ENCODE results near the gene PKP3. TPM values are rescaled to one million over a fixed set of nuclear protein-coding genes. Genes with fewer than 3 reads are reported as not detected.

The PKP3 gene
- total and polyA plus RNA-seq, 7 donors = 0.10 to 0.75 (median 0.15) TPM; not detected in 2

DNA sequence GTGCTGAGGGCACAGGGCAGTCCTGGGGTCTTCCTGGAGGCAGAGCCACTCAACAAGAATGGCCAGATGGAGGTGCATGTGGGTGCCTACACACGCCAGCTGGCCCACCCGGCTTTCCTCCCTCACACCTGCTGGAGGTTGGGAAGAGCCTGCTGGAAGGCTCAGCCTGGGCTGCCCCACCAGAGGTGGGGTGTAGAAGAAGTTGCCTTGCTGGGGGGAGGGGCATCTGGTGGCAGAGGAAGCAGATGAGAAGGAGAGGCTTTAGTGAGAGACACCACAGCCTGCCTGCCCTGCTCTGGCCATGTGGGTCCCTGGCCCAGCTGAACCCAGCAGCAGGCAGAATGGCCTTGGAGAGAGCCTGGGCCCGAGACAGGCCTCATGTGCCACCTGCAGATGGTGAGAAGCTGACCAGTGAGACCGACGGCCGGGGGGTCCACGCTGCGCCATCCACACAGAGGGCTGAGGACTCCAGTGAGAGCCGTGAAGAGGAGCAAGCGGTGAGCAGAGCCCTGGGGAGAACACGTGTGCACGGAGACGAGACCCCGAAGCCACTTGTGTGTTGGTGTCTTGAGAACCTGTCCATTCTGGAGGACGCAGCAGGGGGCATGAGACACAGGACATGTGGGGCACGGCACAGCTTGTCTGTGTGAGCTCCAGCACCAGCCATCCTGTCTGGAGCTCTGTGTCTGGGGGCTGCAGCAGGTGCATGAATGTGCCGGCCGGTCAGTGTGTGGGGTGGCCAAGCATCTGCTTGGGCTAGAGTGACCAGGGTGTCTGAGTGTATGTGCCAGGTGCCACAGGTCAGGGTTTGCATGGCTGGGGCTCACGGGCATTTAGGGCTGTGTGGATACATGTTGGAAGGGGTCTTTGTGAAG is 22.1 kb upstream of the PKP3 start:
- H3K4me3 ChIP-seq = no peak overlapping the region
- no peak overlapping the region for H3K27ac ChIP-seq
- ATAC-seq (no peak), DNase-seq (peak in 1 of 2 donors; percentile 48)
- intact Hi-C loops (cut with DNase I) = no loop called here
- 67 to 75% (median 68%) methylated on average over 19 of the region's 19 CpGs for WGBS, 3 donors
- no peaks in the 10 kb centered on the region for H3K4me1 ChIP-seq
- H3K36me3 ChIP-seq (ENCODE audit: insufficient read depth in 1 of 2, low read depth in 1 of 2) = no peaks in the 10 kb centered on the region
- H3K27me3 ChIP-seq (ENCODE audit: insufficient read depth in 3 of 3, low read length in 2 of 3) = peaks cover 0 to 40% (median 20%) of the 10 kb centered on the region in 3 donors
- H3K9me3 ChIP-seq = no peaks in the 10 kb centered on the region
- TF ChIP-seq, protein P1, sequence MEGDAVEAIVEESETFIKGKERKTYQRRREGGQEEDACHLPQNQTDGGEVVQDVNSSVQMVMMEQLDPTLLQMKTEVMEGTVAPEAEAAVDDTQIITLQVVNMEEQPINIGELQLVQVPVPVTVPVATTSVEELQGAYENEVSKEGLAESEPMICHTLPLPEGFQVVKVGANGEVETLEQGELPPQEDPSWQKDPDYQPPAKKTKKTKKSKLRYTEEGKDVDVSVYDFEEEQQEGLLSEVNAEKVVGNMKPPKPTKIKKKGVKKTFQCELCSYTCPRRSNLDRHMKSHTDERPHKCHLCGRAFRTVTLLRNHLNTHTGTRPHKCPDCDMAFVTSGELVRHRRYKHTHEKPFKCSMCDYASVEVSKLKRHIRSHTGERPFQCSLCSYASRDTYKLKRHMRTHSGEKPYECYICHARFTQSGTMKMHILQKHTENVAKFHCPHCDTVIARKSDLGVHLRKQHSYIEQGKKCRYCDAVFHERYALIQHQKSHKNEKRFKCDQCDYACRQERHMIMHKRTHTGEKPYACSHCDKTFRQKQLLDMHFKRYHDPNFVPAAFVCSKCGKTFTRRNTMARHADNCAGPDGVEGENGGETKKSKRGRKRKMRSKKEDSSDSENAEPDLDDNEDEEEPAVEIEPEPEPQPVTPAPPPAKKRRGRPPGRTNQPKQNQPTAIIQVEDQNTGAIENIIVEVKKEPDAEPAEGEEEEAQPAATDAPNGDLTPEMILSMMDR (IDR thresholded peaks at IDR 0.05) = no peak

DNA sequence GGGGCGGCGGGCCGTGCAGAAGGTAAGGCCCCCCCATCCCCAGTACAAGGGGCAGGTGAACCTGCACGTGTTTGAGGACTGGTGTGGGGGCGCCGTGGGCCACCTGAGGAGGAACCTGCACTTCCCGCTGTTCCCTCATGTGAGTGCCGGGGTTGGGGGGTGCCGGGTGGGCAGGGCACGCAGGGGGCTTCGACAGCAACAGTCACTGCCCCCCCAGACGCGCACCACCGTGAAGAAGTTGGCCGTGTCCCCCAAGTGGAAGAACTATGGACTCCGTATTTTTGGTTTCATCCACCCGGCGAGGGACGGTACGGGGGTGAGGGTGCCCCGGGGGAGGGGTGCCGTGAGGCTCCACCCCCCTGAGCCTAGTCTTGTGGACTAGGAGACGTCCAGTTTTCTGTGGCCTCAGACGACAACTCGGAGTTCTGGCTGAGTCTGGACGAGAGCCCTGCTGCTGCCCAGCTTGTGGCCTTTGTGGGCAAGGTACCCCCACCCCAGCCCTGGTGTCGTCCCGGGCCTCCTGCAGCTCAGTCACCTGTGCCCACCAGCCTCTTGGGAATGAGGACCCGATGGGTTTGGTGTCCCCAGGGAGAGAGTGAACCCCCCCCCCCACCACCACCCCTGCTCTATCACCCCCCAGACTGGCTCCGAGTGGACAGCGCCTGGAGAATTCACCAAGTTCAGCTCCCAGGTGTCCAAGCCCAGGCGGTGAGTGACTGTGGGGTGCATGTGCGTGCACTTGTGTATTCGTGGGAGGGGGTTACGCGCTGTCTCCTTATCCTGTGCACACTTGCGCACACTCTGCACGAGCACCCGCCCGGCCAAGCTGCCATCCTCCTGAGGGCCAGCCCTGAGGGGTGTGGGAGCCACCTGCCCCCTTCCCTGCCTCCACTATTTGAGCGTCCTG is 20.9 kb upstream of the PKP3 start:
- H3K9me3 ChIP-seq = no peaks in the 10 kb centered on the region
- H3K4me3 ChIP-seq = no peak overlapping the region
- H3K27me3 ChIP-seq (ENCODE audit: insufficient read depth in 3 of 3, low read length in 2 of 3) = peaks cover 0 to 38% (median 17%) of the 10 kb centered on the region in 3 donors
- DNase-seq (peak in 1 of 2 donors; percentile 45), ATAC-seq (no peak)
- no peak overlapping the region for H3K27ac ChIP-seq
- intact Hi-C loops (cut with DNase I) = no loop called here
- H3K36me3 ChIP-seq (ENCODE audit: insufficient read depth in 1 of 2, low read depth in 1 of 2) = no peaks in the 10 kb centered on the region
- WGBS, 3 donors = 78 to 83% (median 79%) methylated on average over 34 to 41 of the region's 41 CpGs
- H3K4me1 ChIP-seq = no peaks in the 10 kb centered on the region
- TF ChIP-seq, protein P1 (IDR thresholded peaks at IDR 0.05) = no peak

DNA sequence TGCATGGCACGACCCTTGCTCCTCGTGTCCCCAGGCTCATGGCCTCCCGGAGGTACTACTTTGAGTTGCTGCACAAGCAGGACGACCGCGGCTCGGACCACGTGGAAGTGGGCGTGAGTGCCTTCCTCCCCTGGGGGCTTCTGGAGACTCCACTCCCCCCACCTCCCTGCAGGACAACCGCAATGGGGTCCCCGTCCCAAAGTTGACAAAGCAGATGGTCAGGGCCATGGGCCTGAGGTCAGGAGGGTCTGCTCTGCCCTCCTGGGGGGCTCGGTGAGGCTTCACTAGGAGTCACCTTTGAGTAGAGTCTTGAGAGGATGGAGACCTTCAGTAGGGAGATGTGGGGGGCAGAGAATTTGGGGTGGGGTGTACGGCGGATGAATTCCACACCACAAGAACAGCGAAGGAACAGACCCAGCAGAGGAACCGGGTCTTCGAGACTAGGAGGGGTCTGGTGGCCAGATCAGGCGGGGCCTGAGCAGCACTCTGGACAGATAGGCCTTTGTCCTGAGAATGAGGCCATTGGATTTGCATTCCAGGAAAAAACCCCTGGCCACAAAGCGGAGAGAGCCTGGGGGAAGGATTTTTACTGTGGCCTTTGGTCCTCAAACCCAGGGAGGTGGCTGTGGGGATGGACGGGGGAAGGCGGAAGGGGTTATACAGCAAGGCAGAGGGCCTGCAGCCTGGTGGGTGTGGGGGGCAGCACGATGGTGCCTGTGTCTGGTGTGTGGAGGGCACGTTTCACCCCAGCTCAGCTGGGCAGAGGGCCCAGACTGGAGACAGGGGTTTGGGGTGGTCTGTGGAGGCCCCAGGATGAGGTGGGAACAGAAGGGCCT is 20.1 kb upstream of the PKP3 start:
- 76 to 79% (median 78%) methylated on average over 23 of the region's 23 CpGs for WGBS, 3 donors
- H3K4me3 ChIP-seq = no peak overlapping the region
- H3K4me1 ChIP-seq = no peaks in the 10 kb centered on the region
- intact Hi-C loops (cut with DNase I) = no loop called here
- ATAC-seq (no peak), DNase-seq (peak in 1 of 2 donors; percentile 48)
- no peak overlapping the region for H3K27ac ChIP-seq
- TF ChIP-seq, protein P1 (IDR thresholded peaks at IDR 0.05) = no peak
- no peaks in the 10 kb centered on the region for H3K9me3 ChIP-seq
- H3K27me3 ChIP-seq (ENCODE audit: insufficient read depth in 3 of 3, low read length in 2 of 3) = peaks cover 0 to 35% (median 19%) of the 10 kb centered on the region in 3 donors
- H3K36me3 ChIP-seq (ENCODE audit: insufficient read depth in 1 of 2, low read depth in 1 of 2) = no peaks in the 10 kb centered on the region

Measured in psoas muscle (tissue), 8 donors.